ENCODE results near the gene KCNG2.

The KCNG2 gene

GRCh38 chr18:79780547-79780946 is 17.2 kb upstream of the KCNG2 start:
- no peak for DNase-seq (ENCODE audit: low read depth)
- no peak overlapping the region for H3K4me3 ChIP-seq (ENCODE audit: low read length)
- no peak for TF ChIP-seq CTCF (conservative IDR thresholded peaks at IDR 0.05; ENCODE audit: low read depth, low read length)

- no peak overlapping the region for H3K4me3 ChIP-seq (ENCODE audit: low read length)
- TF ChIP-seq CTCF (conservative IDR thresholded peaks at IDR 0.05; ENCODE audit: low read depth, low read length), result no peak
- no peak for DNase-seq (ENCODE audit: low read depth)
Observed at GRCh38 chr18:79781331-79781941, 16.3 kb upstream of the KCNG2 start.

GRCh38 chr18:79782566-79783308 is 15.0 kb upstream of the KCNG2 start:
- no peak for TF ChIP-seq CTCF (conservative IDR thresholded peaks at IDR 0.05; ENCODE audit: low read depth, low read length)
- H3K4me3 ChIP-seq (ENCODE audit: low read length), result no peak overlapping the region
- no peak for DNase-seq (ENCODE audit: low read depth)

- no peak overlapping the region for H3K4me3 ChIP-seq (ENCODE audit: low read length)
- TF ChIP-seq CTCF (conservative IDR thresholded peaks at IDR 0.05; ENCODE audit: low read depth, low read length), result no peak
- no peak for DNase-seq (ENCODE audit: low read depth)
Observed at GRCh38 chr18:79784071-79784913, 13.4 kb upstream of the KCNG2 start.

GRCh38 chr18:79784965-79785770 is 12.6 kb upstream of the KCNG2 start:
- no peak for DNase-seq (ENCODE audit: low read depth)
- H3K4me3 ChIP-seq (ENCODE audit: low read length), result no peak overlapping the region
- TF ChIP-seq CTCF (conservative IDR thresholded peaks at IDR 0.05; ENCODE audit: low read depth, low read length), result no peak

- no peak for DNase-seq (ENCODE audit: low read depth)
- H3K4me3 ChIP-seq (ENCODE audit: low read length), result no peak overlapping the region
- no peak for TF ChIP-seq CTCF (conservative IDR thresholded peaks at IDR 0.05; ENCODE audit: low read depth, low read length)
Observed at GRCh38 chr18:79785831-79786230, 11.9 kb upstream of the KCNG2 start.

Measured in retinal pigment epithelial cell (primary cell).